Keratinocyte (primary cell): ENCODE data around the gene LRFN5.

Experiments
- CTCF ChIP-seq, 3 experiments: IDR thresholded peaks in 1 of 3; conservative IDR thresholded peaks in 1 of 3; optimal IDR thresholded peaks in 1 of 3; 2 replicates in 2 of 3; 3 replicates in 1 of 3; pipeline versions ENCODE3 to v1.5.1; 2011; ENCODE audit warnings: low read length in 3 of 3, mild to moderate bottlenecking in 3 of 3, moderate library complexity in 2 of 3, control low read depth in 1 of 3, inconsistent platforms in 1 of 3; ENCODE audit not compliant: insufficient read depth in 2 of 3; ENCODE audit errors: extremely low read depth in 1 of 3
- EZH2 ChIP-seq: IDR thresholded peaks from one replicate; pipeline ENCODE4 v1.6.1; 2012; ENCODE audit warnings: inconsistent platforms, mild to moderate bottlenecking, low read length, moderate library complexity

- TF ChIP-seq CTCF (optimal IDR thresholded peaks at IDR 0.05 in 1 of 3, IDR thresholded peaks at IDR 0.05 in 1 of 3, conservative IDR thresholded peaks at IDR 0.05 in 1 of 3; ENCODE audit: extremely low read depth in 1 of 3, insufficient read depth in 2 of 3, low read length in 3 of 3), result no peak
- TF ChIP-seq EZH2, result no peak
These were observed 271.6 kb downstream of the LRFN5 start for GRCh38 chr14:41878321-41878720.
